K562 (cell line): ENCODE results near the gene HLA-DMB. TPM values are rescaled to one million over a fixed set of nuclear protein-coding genes. Genes with fewer than 3 reads are reported as not detected.

Experiments
- ATAC-seq: fragments of 200-7000 bp; cut with Tn5 transposase; 3 replicates; pipeline ENCODE4 v1.9.1; 2020; ENCODE audit warnings: moderate library complexity
- BruUV-seq: library from RNA; stranded (reverse); fragments of 400-500 nt; replicated peaks from 2 replicates; lab custom pipeline; 2021; lab: Mats Ljungman, UMichigan
- CTCF ChIA-PET: fragments of 300-600 bp; formaldehyde crosslinking; extraction: SDS; loops from one replicate; lab custom pipeline; 2021; ENCODE audit warnings: low intra/inter-chr PET ratio; lab: Yijun Ruan, JAX
- POLR2A ChIA-PET: fragments of 300-600, 350-650 bp; sonication (Branson Sonifier 250); formaldehyde crosslinking; extraction: SDS; loops from one replicate; lab custom pipeline; 2021; ENCODE audit warnings: antibody characterized with exemption, inconsistent platforms; lab: Yijun Ruan, JAX
- DNase-seq, 4 experiments: peaks; one replicate each; pipeline versions ENCODE4 v3.0.0 to v3.0.0-alpha.2; 2011 to 2018; ENCODE audit warnings: low spot score in 3 of 4, mixed read lengths in 3 of 4; ENCODE audit errors: extremely low read depth in 1 of 4
- FAIRE-seq: peaks from 2 replicates; lab custom pipeline; 2011; peaks lifted over from hg19 to GRCh38; lab: Jason Lieb, UNC
- H2AFZ ChIP-seq: 2 replicates; pipeline ENCODE4 v1.6.0; 2011; ENCODE audit warnings: low read depth, low read length, control low read depth, inconsistent platforms
- H3K27ac ChIP-seq: fragments of 200-600 bp; 3 replicates; pipeline ENCODE4 v1.8.0; 2011; ENCODE audit warnings: low read depth, mild to moderate bottlenecking, control low read depth, inconsistent platforms, low read length, moderate library complexity, mixed read lengths; ENCODE audit errors: extremely low read depth
- H3K27me3 ChIP-seq, 2 experiments: fragments of 300-600 bp in 1 of 2; 2 replicates in 1 of 2; 3 replicates in 1 of 2; pipeline versions ENCODE4 v1.6.0 to v1.8.0; 2011; ENCODE audit warnings: inconsistent platforms in 2 of 2, low read length in 2 of 2, mild to moderate bottlenecking in 1 of 2, mixed read lengths in 1 of 2, moderate library complexity in 1 of 2; ENCODE audit not compliant: control insufficient read depth in 2 of 2, insufficient read depth in 2 of 2
- H3K36me3 ChIP-seq: fragments of 300-600 bp; 3 replicates; pipeline ENCODE4 v1.8.0; 2011; ENCODE audit warnings: mild to moderate bottlenecking, low read length, inconsistent platforms; ENCODE audit not compliant: control insufficient read depth, insufficient read depth
- H3K4me1 ChIP-seq, 2 experiments: fragments of 200-600 bp in 1 of 2; replicated peaks in 1 of 2; 2 replicates in 1 of 2; 3 replicates in 1 of 2; pipeline versions ENCODE4 v1.5.1 to v1.8.0; 2011; ENCODE audit warnings: inconsistent platforms in 2 of 2, low read length in 2 of 2, mild to moderate bottlenecking in 1 of 2, mixed read lengths in 1 of 2, moderate library complexity in 1 of 2; ENCODE audit not compliant: control insufficient read depth in 2 of 2, insufficient read depth in 2 of 2
- H3K4me2 ChIP-seq: 2 replicates; pipeline ENCODE4 v1.6.1; 2011; ENCODE audit warnings: low read length, control low read depth, inconsistent platforms, mixed read lengths; ENCODE audit not compliant: insufficient read depth
- H3K4me3 ChIP-seq: fragments of 200-600 bp; sonication (generic), shearing (Covaris generic); 2 replicates; pipeline ENCODE4 v1.5.1; 2016; ENCODE audit warnings: control low read depth, inconsistent platforms
- H3K79me2 ChIP-seq: fragments of 200-600 bp; 3 replicates; pipeline ENCODE4 v1.8.0; 2011; ENCODE audit warnings: low read length, inconsistent platforms; ENCODE audit not compliant: control insufficient read depth, insufficient read depth
- H3K9ac ChIP-seq, 2 experiments: 2 replicates each; pipeline versions ENCODE4 v1.6.0 to v1.6.1; 2011; ENCODE audit warnings: low read depth in 2 of 2, low read length in 2 of 2, control low read depth in 1 of 2, inconsistent platforms in 1 of 2, mild to moderate bottlenecking in 1 of 2, mixed read lengths in 1 of 2; ENCODE audit not compliant: insufficient read depth in 1 of 2
- H3K9me1 ChIP-seq: one replicate; pipeline ENCODE4 v1.6.0; 2011; ENCODE audit warnings: inconsistent platforms, mild to moderate bottlenecking, low read length, moderate library complexity; ENCODE audit not compliant: control insufficient read depth, insufficient read depth
- H3K9me3 ChIP-seq: replicated peaks from 2 replicates; pipeline ENCODE4 v1.5.1; 2011; ENCODE audit warnings: low read depth, low read length, inconsistent platforms; ENCODE audit not compliant: control insufficient read depth, insufficient read depth
- H4K20me1 ChIP-seq: replicated peaks from 2 replicates; pipeline ENCODE4 v1.6.1; 2011; ENCODE audit warnings: low read length, inconsistent platforms, mixed read lengths; ENCODE audit not compliant: control insufficient read depth, insufficient read depth
- BHLHE40 ChIP-seq: IDR thresholded peaks from 2 replicates; pipeline ENCODE4 v1.6.1; 2011; ENCODE audit warnings: low read length, improper control_type of control experiment
- HMGN3 ChIP-seq: IDR thresholded peaks from 2 replicates; pipeline ENCODE4 v1.6.1; 2011; ENCODE audit warnings: borderline replicate concordance, low read depth, mild to moderate bottlenecking, mixed read lengths, low read length; ENCODE audit not compliant: insufficient read length; ENCODE audit errors: extremely low read depth
- MTF1 ChIP-seq: fragments of 250-450 bp; sonication (Bioruptor Pico); IDR thresholded peaks from 2 replicates; pipeline ENCODE4 v1.9.0; 2021; ENCODE audit warnings: moderate library complexity, mild to moderate bottlenecking, inconsistent platforms, borderline replicate concordance
- NCOA6 ChIP-seq: fragments of 450-650 bp; IDR thresholded peaks from 2 replicates; pipeline ENCODE4 v1.6.1; 2017; ENCODE audit warnings: mild to moderate bottlenecking
- NCOR1 ChIP-seq: fragments of 450-650 bp; IDR thresholded peaks from 2 replicates; pipeline ENCODE4 v1.6.1; 2016; ENCODE audit warnings: mild to moderate bottlenecking, moderate library complexity
- SMARCA4 ChIP-seq: fragments of 450-650 bp; IDR thresholded peaks from 2 replicates; pipeline ENCODE4 v1.6.1; 2016
- YY1 ChIP-seq, 3 experiments: IDR thresholded peaks; 2 replicates each; pipeline ENCODE4 v1.6.1; 2011; ENCODE audit warnings: low read length in 2 of 3, mild to moderate bottlenecking in 2 of 3, moderate library complexity in 2 of 3, borderline replicate concordance in 1 of 3, control low read depth in 1 of 3, low read depth in 1 of 3; ENCODE audit not compliant: insufficient read depth in 3 of 3, insufficient replicate concordance in 2 of 3, control insufficient read depth in 1 of 3, insufficient read length in 1 of 3; ENCODE audit errors: extremely low read depth in 1 of 3
- ZBTB7A ChIP-seq: IDR thresholded peaks from 2 replicates; pipeline ENCODE4 v1.6.1; 2011; ENCODE audit warnings: low read depth, mild to moderate bottlenecking, low read length, moderate library complexity, borderline replicate concordance; ENCODE audit not compliant: control insufficient read depth
- WGBS: fragments of 100-300 bp; shearing (Covaris generic); methylation state at CpG from one replicate; pipeline ENCODE4 v1.1.6; 2016; ENCODE audit warnings: low coverage, mixed read lengths; ENCODE audit not compliant: insufficient coverage; ENCODE audit errors: missing lambda C conversion rate; 5-methylcytosine and 5-hydroxymethylcytosine counted together
- in situ Hi-C: fragments of 300-500 bp; cut with MboI; formaldehyde crosslinking; loops from 4 replicates; pipeline ENCODE4 v1.15.0; 2018; ENCODE audit warnings: inconsistent platforms, mixed read lengths
- intact Hi-C: fragments of 100-400 bp; cut with micrococcal nuclease; formaldehyde crosslinking; loops from 2 replicates; pipeline ENCODE4 v1.14.2; 2022
- polyA plus RNA-seq, 8 experiments: library from polyadenylated mRNA; depleted of rRNA in 4 of 8; stranded (reverse) in 5 of 8; unstranded in 3 of 8; fragments of >200 nt; fragmentation: Nextera tagmentation in 2 of 8; fragmentation: Illumina TruSeq in 1 of 8; extraction: Ambion mirVana in 2 of 8; extraction: Trizol in 1 of 8; gene quantifications; 2 replicates each; pipeline versions ENCODE4 v1.2.1 to v1.2.3, GENCODE V29; 2011 to 2014; ENCODE audit warnings: inconsistent platforms in 1 of 8, missing spikeins in 1 of 8
- total RNA-seq, 7 experiments: library from RNA; depleted of rRNA in 6 of 7; stranded (reverse); fragments of >200 nt in 6 of 7; fragmentation: Illumina TruSeq in 2 of 7; extraction: Trizol in 2 of 7; gene quantifications; 2 replicates each; pipeline versions ENCODE4 v1.2.1 to v1.2.3, GENCODE V29; 2011 to 2021; ENCODE audit warnings: low replicate concordance in 1 of 7
- TF ChIP-seq, protein P1 (sequence below), 2 experiments: fragments of 150-350 bp in 1 of 2; IDR thresholded peaks; 2 replicates each; pipeline ENCODE4 v1.6.1; 2012 to 2016; ENCODE audit warnings: low read depth in 2 of 2, low read length in 2 of 2, mild to moderate bottlenecking in 1 of 2, moderate library complexity in 1 of 2
- TF ChIP-seq, protein P2 (sequence below): fragments of 250-450 bp; sonication (Bioruptor Pico); IDR thresholded peaks from 2 replicates; pipeline ENCODE4 v1.4.0; 2020; ENCODE audit warnings: mild to moderate bottlenecking
- TF ChIP-seq, protein P3 (sequence below): sonication (generic); formaldehyde crosslinking; IDR thresholded peaks from 2 replicates; pipeline ENCODE4 v1.8.1; 2023; ENCODE audit warnings: mild to moderate bottlenecking, missing genetic modification reagents
- TF ChIP-seq, protein P4 (sequence below): fragments of 450-650 bp; formaldehyde crosslinking; IDR thresholded peaks from 2 replicates; pipeline ENCODE4 v1.4.0; 2020; ENCODE audit warnings: mild to moderate bottlenecking, mixed read lengths

HLA-DMB gene
- total and polyA plus RNA-seq, 9 of the 15 experiments (the other 6 are each of a cell fraction or from before 2014, with no cell fraction given), result 0.38 TPM; not detected in 8

DNA sequence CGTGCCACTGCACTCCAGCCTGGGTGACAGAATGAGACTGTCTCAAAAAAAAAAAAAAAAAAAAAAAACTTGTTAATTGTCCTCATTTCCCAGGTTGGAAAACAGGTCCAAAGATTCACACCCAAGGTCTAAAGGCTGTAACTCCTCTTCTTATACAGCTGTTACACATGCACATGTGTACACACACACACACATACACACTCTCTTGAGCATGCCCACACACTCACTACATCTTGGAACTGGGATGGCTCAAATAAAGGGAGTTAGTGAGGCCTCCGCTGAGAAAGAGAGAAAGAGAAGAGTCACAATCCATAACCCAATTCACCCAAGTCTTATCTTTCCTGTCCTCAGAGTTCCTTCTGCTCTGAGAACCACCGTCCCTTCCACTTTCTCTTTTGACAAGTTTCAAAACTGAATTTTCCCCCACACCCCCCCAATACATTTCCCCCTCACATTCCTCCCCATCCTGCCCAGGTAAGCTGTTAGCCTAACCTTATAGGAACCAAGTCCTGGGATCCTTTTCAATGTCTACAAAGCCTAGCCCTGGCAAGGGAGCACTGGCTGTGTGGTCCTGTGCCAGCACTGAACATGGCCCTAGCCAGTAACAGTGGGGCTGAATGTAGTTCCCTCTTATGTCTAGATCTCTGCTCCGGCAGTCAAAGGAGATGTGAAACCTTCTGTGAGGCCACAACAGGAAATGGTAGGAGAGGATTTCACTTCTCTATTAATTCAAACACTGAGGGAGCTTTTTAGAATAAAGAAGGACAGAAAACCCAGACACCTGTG is 3.2 kb upstream of the HLA-DMB start:
- Histone ChIP-seq H3K4me2 (no peak overlapping the region), H4K20me1 (no peaks in the 10 kb centered on the region), H3K79me2 (no peaks in the 10 kb centered on the region), H3K36me3 (no peaks in the 10 kb centered on the region), H3K9me1 (no peaks in the 10 kb centered on the region), H3K4me3 (no peak overlapping the region), H2AFZ (no peak overlapping the region), H3K27ac (no peak overlapping the region), H3K9me3 (no peaks in the 10 kb centered on the region), H3K27me3 (peaks cover 13 to 24% of the 10 kb centered on the region in 2 experiments), H3K9ac (no peak overlapping the region), H3K4me1 (no peaks in the 10 kb centered on the region)
- intact Hi-C loops, result no loop called here
- no peak for ATAC-seq
- TF ChIP-seq HMGN3, result no peak
- TF ChIP-seq BHLHE40, result no peak
- TF ChIP-seq NCOA6, result no peak
- TF ChIP-seq, protein P1, sequence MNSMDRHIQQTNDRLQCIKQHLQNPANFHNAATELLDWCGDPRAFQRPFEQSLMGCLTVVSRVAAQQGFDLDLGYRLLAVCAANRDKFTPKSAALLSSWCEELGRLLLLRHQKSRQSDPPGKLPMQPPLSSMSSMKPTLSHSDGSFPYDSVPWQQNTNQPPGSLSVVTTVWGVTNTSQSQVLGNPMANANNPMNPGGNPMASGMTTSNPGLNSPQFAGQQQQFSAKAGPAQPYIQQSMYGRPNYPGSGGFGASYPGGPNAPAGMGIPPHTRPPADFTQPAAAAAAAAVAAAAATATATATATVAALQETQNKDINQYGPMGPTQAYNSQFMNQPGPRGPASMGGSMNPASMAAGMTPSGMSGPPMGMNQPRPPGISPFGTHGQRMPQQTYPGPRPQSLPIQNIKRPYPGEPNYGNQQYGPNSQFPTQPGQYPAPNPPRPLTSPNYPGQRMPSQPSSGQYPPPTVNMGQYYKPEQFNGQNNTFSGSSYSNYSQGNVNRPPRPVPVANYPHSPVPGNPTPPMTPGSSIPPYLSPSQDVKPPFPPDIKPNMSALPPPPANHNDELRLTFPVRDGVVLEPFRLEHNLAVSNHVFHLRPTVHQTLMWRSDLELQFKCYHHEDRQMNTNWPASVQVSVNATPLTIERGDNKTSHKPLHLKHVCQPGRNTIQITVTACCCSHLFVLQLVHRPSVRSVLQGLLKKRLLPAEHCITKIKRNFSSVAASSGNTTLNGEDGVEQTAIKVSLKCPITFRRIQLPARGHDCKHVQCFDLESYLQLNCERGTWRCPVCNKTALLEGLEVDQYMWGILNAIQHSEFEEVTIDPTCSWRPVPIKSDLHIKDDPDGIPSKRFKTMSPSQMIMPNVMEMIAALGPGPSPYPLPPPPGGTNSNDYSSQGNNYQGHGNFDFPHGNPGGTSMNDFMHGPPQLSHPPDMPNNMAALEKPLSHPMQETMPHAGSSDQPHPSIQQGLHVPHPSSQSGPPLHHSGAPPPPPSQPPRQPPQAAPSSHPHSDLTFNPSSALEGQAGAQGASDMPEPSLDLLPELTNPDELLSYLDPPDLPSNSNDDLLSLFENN (IDR thresholded peaks at IDR 0.05; ENCODE audit: low read depth in 2 of 2, low read length in 2 of 2), result no peak
- TF ChIP-seq YY1 (IDR thresholded peaks at IDR 0.05; ENCODE audit: borderline replicate concordance in 1 of 3, control insufficient read depth in 1 of 3, extremely low read depth in 1 of 3, insufficient read depth in 3 of 3, insufficient read length in 1 of 3, insufficient replicate concordance in 2 of 3, low read depth in 1 of 3, low read length in 2 of 3), result no peak
- no peak for TF ChIP-seq SMARCA4
- no peak for TF ChIP-seq NCOR1
- no peak for TF ChIP-seq ZBTB7A
- TF ChIP-seq, protein P2, sequence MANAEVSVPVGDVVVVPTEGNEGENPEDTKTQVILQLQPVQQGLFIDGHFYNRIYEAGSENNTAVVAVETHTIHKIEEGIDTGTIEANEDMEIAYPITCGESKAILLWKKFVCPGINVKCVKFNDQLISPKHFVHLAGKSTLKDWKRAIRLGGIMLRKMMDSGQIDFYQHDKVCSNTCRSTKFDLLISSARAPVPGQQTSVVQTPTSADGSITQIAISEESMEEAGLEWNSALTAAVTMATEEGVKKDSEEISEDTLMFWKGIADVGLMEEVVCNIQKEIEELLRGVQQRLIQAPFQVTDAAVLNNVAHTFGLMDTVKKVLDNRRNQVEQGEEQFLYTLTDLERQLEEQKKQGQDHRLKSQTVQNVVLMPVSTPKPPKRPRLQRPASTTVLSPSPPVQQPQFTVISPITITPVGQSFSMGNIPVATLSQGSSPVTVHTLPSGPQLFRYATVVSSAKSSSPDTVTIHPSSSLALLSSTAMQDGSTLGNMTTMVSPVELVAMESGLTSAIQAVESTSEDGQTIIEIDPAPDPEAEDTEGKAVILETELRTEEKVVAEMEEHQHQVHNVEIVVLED (CRISPR knock-in tag), result no peak
- no peak for TF ChIP-seq MTF1
- TF ChIP-seq, protein P3, sequence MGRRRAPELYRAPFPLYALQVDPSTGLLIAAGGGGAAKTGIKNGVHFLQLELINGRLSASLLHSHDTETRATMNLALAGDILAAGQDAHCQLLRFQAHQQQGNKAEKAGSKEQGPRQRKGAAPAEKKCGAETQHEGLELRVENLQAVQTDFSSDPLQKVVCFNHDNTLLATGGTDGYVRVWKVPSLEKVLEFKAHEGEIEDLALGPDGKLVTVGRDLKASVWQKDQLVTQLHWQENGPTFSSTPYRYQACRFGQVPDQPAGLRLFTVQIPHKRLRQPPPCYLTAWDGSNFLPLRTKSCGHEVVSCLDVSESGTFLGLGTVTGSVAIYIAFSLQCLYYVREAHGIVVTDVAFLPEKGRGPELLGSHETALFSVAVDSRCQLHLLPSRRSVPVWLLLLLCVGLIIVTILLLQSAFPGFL, result no peak
- TF ChIP-seq, protein P4, sequence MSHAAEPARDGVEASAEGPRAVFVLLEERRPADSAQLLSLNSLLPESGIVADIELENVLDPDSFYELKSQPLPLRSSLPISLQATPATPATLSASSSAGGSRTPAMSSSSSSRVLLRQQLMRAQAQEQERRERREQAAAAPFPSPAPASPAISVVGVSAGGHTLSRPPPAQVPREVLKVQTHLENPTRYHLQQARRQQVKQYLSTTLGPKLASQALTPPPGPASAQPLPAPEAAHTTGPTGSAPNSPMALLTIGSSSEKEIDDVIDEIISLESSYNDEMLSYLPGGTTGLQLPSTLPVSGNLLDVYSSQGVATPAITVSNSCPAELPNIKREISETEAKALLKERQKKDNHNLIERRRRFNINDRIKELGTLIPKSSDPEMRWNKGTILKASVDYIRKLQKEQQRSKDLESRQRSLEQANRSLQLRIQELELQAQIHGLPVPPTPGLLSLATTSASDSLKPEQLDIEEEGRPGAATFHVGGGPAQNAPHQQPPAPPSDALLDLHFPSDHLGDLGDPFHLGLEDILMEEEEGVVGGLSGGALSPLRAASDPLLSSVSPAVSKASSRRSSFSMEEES, result no peak
- ChIA-PET POLR2A (interaction anchor here (1.2 to 2.2 kb wide), 4 partner anchors 9 to 38 kb away, joined by 3 to 7 read pairs (median 6); partner anchors contain the start of gene HLA-DMA), CTCF (interaction anchor here (1.3 kb wide), 1 partner anchor 58 kb away, joined by 4 read pairs; no protein-coding TSS in a partner anchor)
- BruUV-seq, result no TSS peak
- no peak for DNase-seq
- FAIRE-seq, result no peak
- in situ Hi-C loops, result no loop called here
- 12% methylated on average over 4 of the region's 4 CpGs for WGBS
